Measurements from ENCODE around the gene CLTCL1.

The CLTCL1 gene

DNA sequence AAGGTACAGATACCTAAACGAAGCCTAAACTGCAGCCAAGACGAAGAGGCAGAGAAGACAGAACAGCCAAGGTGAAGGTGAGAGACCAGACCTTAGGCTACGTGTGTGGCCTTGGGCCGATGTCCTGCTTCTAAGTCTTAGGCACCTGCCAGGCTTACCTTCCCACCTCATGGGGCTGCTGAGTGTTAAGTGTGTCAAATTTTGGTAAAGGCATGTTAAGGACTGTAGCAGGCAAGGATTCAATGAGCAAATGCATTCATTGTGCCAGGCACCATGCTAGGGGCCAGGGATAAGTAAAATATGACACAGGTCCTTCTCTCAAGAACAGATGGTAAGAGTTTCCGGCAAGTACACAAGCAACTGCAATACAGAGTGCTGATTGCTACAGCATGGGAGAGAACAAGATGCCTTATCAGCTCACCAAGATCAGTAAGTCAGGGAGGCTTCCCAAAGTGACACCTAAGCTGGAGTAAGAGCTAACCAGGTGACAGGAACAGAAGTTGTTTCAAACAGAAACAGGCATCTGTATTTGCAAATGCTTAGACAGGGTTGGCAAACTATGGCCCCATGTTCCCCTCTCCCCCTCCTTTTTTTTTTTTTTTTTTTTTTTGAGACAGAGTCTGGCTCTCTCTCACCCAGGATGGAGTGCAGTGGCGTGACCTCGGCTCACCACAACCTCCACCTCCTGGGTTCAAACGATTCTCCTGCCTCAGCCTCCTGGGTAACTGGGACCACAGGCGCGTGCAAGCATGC is 46.7 kb downstream of the CLTCL1 start:
- no peak for DNase-seq
- no peaks in the 10 kb centered on the region for H3K9me3 Mint-ChIP-seq
- no peak overlapping the region for H3K4me3 Mint-ChIP-seq
- H3K27me3 Mint-ChIP-seq = no peaks in the 10 kb centered on the region
- H3K4me1 Mint-ChIP-seq (ENCODE audit: low read depth) = no peaks in the 10 kb centered on the region
- H3K36me3 Mint-ChIP-seq (ENCODE audit: low read depth) = no peaks in the 10 kb centered on the region
- no peak overlapping the region for H3K27ac Mint-ChIP-seq

GRCh38 chr22:19242699-19243098 is 48.8 kb downstream of the CLTCL1 start:
- no peak overlapping the region for H3K27ac Mint-ChIP-seq
- H3K9me3 Mint-ChIP-seq = no peaks in the 10 kb centered on the region
- no peak overlapping the region for H3K4me3 Mint-ChIP-seq
- H3K27me3 Mint-ChIP-seq = no peaks in the 10 kb centered on the region
- H3K36me3 Mint-ChIP-seq (ENCODE audit: low read depth) = no peaks in the 10 kb centered on the region
- H3K4me1 Mint-ChIP-seq (ENCODE audit: low read depth) = no peaks in the 10 kb centered on the region
- no peak for DNase-seq

DNA sequence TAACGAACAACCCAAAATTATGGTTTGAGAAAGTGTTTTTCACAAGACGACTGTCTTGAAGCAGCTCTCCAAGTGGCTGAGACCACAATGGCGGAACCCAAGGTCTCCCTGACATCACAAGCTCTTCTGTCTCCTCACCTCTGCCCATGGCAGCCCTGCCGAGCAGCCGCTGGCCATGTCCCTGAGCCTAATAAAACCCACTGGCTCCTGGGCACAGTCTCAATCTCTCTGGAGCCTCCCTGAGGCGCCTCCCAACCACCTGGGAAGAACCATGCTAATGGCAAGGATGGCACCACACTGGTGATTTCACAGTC is 50.0 kb downstream of the CLTCL1 start:
- Mint-ChIP-seq H3K27me3 (no peaks in the 10 kb centered on the region), H3K36me3 (ENCODE audit: low read depth) (no peaks in the 10 kb centered on the region), H3K4me3 (no peak overlapping the region), H3K4me1 (ENCODE audit: low read depth) (no peaks in the 10 kb centered on the region), H3K27ac (no peak overlapping the region), H3K9me3 (no peaks in the 10 kb centered on the region)
- no peak for DNase-seq

GRCh38 chr22:19240813-19241592 is 50.5 kb downstream of the CLTCL1 start:
- Mint-ChIP-seq H3K4me3 (no peak overlapping the region), H3K9me3 (no peaks in the 10 kb centered on the region), H3K27me3 (no peaks in the 10 kb centered on the region), H3K36me3 (ENCODE audit: low read depth) (no peaks in the 10 kb centered on the region), H3K27ac (no peak overlapping the region), H3K4me1 (ENCODE audit: low read depth) (no peaks in the 10 kb centered on the region)
- no peak for DNase-seq

DNA sequence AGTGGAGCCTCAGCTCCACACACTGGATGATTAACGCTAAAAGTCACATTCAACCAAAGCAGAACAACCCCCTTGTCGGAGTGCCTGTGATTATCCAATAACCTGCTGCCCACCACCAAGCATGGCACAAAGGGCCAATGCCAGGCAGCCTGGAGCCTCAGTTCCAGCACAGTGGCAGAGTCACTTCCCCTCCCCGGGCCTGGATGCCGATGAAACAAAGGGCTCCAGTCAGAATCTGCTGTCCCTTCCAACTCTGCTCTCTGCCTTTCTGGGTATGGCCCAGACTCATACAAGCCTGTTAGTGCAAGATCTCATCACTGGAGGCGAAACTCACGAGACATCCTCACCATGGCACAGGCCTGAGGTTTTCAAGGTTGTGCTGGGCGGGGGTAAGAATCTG is 52.1 kb downstream of the CLTCL1 start:
- no peaks in the 10 kb centered on the region for H3K27me3 Mint-ChIP-seq
- no peaks in the 10 kb centered on the region for H3K9me3 Mint-ChIP-seq
- DNase-seq = no peak
- no peaks in the 10 kb centered on the region for H3K36me3 Mint-ChIP-seq (ENCODE audit: low read depth)
- no peak overlapping the region for H3K27ac Mint-ChIP-seq
- no peak overlapping the region for H3K4me3 Mint-ChIP-seq
- H3K4me1 Mint-ChIP-seq (ENCODE audit: low read depth) = no peaks in the 10 kb centered on the region

DNA sequence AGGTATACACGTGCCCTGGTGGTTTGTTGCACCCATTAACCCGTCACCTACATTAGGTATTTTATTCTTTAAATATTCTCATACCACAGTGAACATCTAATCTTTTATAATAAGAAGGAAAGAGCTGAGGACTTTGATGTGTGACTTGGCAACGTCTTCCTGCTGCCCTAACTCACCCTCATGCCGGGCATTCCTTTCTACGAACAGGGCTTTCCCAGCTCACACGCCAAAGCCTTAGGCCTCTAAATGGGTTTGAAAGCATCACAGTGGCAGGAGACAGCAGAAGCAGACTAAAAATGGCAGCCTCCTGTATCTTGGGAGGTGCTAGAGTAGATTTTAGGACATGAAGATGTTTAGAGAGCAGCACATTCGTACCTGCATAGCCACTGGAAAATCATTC is 52.6 kb downstream of the CLTCL1 start:
- no peak for DNase-seq
- Mint-ChIP-seq H3K27me3 (no peaks in the 10 kb centered on the region), H3K9me3 (no peaks in the 10 kb centered on the region), H3K4me1 (ENCODE audit: low read depth) (no peaks in the 10 kb centered on the region), H3K4me3 (no peak overlapping the region), H3K27ac (no peak overlapping the region), H3K36me3 (ENCODE audit: low read depth) (no peaks in the 10 kb centered on the region)

DNA sequence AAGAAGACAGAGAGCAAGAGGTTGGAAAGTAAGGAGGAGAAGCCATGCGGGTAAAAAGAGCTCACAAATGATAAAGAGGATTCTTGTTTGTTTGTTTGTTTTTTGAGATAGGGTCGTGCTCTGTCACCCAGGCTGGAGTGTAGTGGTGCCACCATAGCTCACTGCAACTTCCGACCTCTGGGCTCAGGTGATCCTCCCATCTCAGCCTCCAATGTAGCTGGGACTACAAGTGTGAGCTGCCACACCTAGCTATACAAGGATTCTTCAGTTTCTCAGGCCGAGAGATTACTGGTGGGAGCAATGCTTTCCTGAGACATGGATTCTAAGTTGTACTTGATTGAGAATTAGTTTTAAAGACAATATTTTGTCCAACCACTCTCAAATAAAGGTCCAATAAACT is 55.6 kb downstream of the CLTCL1 start:
- Mint-ChIP-seq H3K4me1 (ENCODE audit: low read depth) (no peaks in the 10 kb centered on the region), H3K4me3 (no peak overlapping the region), H3K27me3 (no peaks in the 10 kb centered on the region), H3K36me3 (ENCODE audit: low read depth) (no peaks in the 10 kb centered on the region), H3K27ac (no peak overlapping the region), H3K9me3 (no peaks in the 10 kb centered on the region)
- DNase-seq = no peak

DNA sequence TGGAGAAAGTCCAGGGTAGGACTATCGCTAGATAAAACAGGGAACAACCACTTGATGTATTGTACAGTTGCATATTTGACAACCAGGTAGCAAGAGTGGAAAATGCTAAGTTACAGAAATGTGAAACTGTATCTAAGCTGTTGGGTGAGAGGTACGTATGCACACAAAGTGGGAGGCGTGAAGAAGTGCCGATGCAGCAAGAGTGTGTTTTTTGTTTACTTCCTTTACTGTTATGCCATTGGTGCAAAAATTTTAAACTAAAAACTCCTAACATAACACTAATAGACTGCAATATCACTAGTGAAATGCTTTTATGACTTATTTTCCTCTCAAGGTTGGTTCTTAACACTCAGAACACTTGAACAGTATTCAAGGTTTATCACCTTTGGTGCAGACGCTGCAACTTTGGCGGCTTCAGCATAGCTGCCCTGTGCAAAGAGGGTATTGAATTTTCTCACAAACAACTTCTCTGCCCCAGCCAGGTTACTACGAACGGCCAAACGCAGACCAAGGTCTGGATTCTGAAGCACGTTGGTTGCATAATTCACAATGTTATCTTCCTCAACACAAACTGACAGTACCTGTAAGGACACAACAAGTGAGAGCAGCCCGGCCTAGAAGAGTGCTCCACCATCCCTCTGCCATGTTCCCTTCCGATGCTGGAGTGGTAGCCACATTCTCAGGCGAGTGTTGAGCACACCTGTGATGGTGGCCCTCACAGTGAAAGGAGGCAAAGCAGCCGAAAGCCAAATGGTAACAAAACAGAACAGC is 57.2 kb downstream of the CLTCL1 start:
- no peak for DNase-seq
- H3K4me3 Mint-ChIP-seq = no peak overlapping the region
- no peaks in the 10 kb centered on the region for H3K36me3 Mint-ChIP-seq (ENCODE audit: low read depth)
- no peaks in the 10 kb centered on the region for H3K27me3 Mint-ChIP-seq
- no peak overlapping the region for H3K27ac Mint-ChIP-seq
- H3K4me1 Mint-ChIP-seq (ENCODE audit: low read depth) = no peaks in the 10 kb centered on the region
- no peaks in the 10 kb centered on the region for H3K9me3 Mint-ChIP-seq

DNA sequence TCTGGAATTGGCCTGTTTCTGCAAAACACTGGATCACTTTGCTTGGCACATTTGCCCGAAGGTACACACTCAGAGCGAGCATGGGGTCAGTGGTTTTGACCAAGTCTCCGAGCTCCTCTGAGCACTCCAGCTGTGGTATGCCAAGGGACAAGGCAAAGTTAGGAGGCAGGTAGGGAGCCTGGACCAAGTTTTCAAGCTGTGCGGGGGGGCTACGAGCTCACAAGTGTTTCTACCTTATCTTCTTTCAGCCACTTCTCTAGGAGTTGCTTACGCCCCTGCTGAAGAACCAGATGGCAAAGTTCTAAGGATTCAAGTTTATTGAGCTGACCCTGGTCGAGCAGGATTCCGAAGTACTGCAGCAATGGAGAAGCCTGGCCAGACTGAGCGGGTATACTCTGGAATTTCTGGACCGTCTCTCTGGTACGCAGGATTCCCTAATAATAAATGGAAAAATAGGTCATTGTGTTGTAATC is 58.3 kb downstream of the CLTCL1 start:
- Mint-ChIP-seq H3K9me3 (no peaks in the 10 kb centered on the region), H3K36me3 (ENCODE audit: low read depth) (no peaks in the 10 kb centered on the region), H3K4me1 (ENCODE audit: low read depth) (no peaks in the 10 kb centered on the region), H3K4me3 (no peak overlapping the region), H3K27ac (no peak overlapping the region), H3K27me3 (no peaks in the 10 kb centered on the region)
- no peak for DNase-seq

DNA sequence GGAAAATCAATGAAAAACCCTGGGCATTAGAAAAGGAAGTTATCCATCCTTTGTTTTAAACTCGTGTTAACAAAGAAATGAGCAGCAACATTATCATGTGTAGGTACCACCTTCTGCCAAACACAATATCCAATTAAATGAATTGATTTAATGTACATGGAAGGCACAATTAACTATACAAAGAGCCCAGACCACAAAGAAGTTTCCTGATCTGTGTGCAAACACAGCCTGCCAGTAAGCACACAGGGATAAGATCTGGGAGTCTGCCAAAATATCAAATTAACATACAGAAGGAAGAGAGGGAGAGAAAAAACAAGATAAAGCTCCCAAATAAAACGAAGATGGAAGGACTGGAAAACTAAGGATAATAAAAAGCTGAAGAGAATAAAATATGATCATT is 58.9 kb downstream of the CLTCL1 start:
- H3K4me3 Mint-ChIP-seq = no peak overlapping the region
- no peaks in the 10 kb centered on the region for H3K27me3 Mint-ChIP-seq
- H3K4me1 Mint-ChIP-seq (ENCODE audit: low read depth) = no peaks in the 10 kb centered on the region
- no peak for DNase-seq
- no peaks in the 10 kb centered on the region for H3K9me3 Mint-ChIP-seq
- no peaks in the 10 kb centered on the region for H3K36me3 Mint-ChIP-seq (ENCODE audit: low read depth)
- H3K27ac Mint-ChIP-seq = no peak overlapping the region

DNA sequence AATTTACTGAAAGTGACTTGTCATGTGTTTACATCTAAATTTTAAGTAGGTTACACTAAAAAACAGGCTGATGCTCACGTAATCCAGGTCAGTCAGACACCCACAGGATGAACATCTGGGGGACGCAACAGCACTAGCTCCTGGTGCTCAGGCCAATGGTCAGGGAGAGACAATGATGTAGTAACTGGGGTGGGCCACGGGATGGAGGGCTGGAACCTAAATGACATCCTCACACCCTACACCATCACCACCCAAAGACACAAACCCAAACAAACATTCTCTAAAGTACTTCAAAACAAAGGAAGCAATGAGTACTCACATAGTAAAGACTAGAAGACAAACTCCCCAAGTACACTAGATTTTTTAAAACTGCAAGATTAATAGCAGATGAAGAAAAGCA is 59.5 kb downstream of the CLTCL1 start:
- H3K27ac Mint-ChIP-seq = no peak overlapping the region
- H3K4me1 Mint-ChIP-seq (ENCODE audit: low read depth) = no peaks in the 10 kb centered on the region
- H3K36me3 Mint-ChIP-seq (ENCODE audit: low read depth) = no peaks in the 10 kb centered on the region

DNA sequence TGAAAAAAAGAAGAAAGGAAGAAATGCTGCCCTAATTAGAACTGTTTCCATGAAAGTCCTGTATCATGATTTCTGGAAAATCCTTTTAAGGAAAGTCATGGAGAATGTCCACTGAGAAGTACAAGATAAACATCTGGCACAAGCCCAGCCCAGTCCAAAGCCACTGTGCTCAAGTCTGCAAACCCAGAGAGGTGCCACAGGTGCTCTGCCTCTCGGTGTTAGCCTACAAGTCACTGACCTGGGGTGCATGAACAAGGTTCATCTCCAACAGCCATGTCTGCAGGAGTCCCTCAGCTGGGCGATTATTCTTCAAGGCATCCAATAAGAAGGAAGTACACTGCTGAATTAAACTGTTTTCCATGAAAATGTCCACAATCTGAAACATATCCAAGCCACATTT is 61.9 kb downstream of the CLTCL1 start:
- Mint-ChIP-seq H3K4me1 (ENCODE audit: low read depth) (no peaks in the 10 kb centered on the region), H3K27me3 (no peaks in the 10 kb centered on the region), H3K36me3 (ENCODE audit: low read depth) (no peaks in the 10 kb centered on the region)

More for the DNA sequence above, 59.5 kb downstream of the CLTCL1 start:
- no peaks in the 10 kb centered on the region for H3K9me3 Mint-ChIP-seq
- no peak for DNase-seq
- H3K27me3 Mint-ChIP-seq = no peaks in the 10 kb centered on the region
- no peak overlapping the region for H3K4me3 Mint-ChIP-seq

DNA sequence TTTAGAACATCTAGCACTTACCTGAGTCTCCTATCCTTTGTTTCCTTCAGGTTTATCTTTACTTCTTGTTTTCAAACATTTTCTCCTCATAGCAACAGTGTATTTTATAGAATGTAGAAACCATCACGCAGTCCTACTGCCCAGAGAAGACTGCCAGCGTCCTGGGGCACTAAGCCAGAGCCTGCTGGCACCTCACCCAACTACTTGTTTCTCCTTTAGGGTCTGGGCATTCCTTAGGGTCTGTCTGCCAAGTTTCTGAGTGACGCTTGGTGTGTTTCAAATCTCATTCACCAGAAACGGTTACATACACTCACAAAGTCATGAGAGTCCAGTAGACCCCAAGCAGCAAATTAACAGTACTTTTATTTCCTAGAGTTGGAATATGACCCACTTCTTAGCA is 63.3 kb downstream of the CLTCL1 start:
- no peak overlapping the region for H3K4me3 Mint-ChIP-seq

More for the DNA sequence above, 61.9 kb downstream of the CLTCL1 start:
- Mint-ChIP-seq H3K27ac (no peak overlapping the region), H3K9me3 (no peaks in the 10 kb centered on the region), H3K4me3 (no peak overlapping the region)
- no peak for DNase-seq

DNA sequence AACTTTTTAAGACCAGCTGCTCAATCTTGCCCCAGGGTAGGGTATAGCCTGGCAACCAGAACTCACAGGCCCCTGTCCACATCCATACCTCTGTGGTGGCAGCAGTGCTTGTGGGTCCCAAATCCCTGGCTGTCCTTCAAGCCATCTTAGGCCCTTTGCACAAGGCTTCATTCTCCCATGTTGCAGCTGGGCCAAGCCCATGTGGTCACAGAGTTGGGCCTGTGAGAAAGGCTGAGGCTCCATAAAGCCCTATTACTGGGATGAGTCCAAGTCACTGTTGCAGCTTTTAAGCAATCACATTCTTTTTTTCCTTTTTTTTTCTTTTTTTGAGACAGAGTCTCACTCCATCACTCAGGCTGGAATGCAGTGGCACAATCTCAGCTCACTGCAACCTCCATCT is 65.1 kb downstream of the CLTCL1 start:
- DNase-seq = no peak
- no peaks in the 10 kb centered on the region for H3K36me3 Mint-ChIP-seq (ENCODE audit: low read depth)
- H3K4me1 Mint-ChIP-seq (ENCODE audit: low read depth) = no peaks in the 10 kb centered on the region
- H3K4me3 Mint-ChIP-seq = no peak overlapping the region
- no peak overlapping the region for H3K27ac Mint-ChIP-seq
- H3K27me3 Mint-ChIP-seq = no peaks in the 10 kb centered on the region
- no peaks in the 10 kb centered on the region for H3K9me3 Mint-ChIP-seq

More for the DNA sequence above, 63.3 kb downstream of the CLTCL1 start:
- Mint-ChIP-seq H3K27ac (no peak overlapping the region), H3K27me3 (no peaks in the 10 kb centered on the region), H3K4me1 (ENCODE audit: low read depth) (no peaks in the 10 kb centered on the region), H3K9me3 (no peaks in the 10 kb centered on the region), H3K36me3 (ENCODE audit: low read depth) (no peaks in the 10 kb centered on the region)
- DNase-seq = no peak

GRCh38 chr22:19225560-19225959 is 66.0 kb downstream of the CLTCL1 start:
- no peak overlapping the region for H3K27ac Mint-ChIP-seq
- H3K4me3 Mint-ChIP-seq = no peak overlapping the region
- no peaks in the 10 kb centered on the region for H3K9me3 Mint-ChIP-seq
- no peak for DNase-seq
- H3K27me3 Mint-ChIP-seq = no peaks in the 10 kb centered on the region
- H3K36me3 Mint-ChIP-seq (ENCODE audit: low read depth) = no peaks in the 10 kb centered on the region
- H3K4me1 Mint-ChIP-seq (ENCODE audit: low read depth) = no peaks in the 10 kb centered on the region
